Renal cortex interstitium (tissue), 15 donors: ENCODE data around the gene PASK. TPM values are rescaled to one million over a fixed set of nuclear protein-coding genes. Genes with fewer than 3 reads are reported as not detected.
A peak's percentile ranks its signal among the peaks of the same experiment; 100 is the strongest.
"Not testable (repeated sequence)": the region's sequence is repeated elsewhere in the genome, so short reads cannot be mapped to it uniquely, and the experiment has no call there.

Experiments used
- DNase-seq, 11 donors: peaks; one replicate each; pipeline ENCODE4 v3.0.0-alpha.2; 2013; ENCODE audit warnings: low read depth in 9 of 11, low spot score in 4 of 11; ENCODE audit errors: extremely low read depth in 1 of 11
- long read RNA-seq, 16 experiments: transcript quantifications; one replicate each; lab custom pipeline, GENCODE V29; 2026
- polyA plus RNA-seq, 3 donors: library from polyadenylated mRNA; unstranded; fragments of 120-200 nt; gene quantifications; one replicate each; pipeline ENCODE4 v1.2.1, GENCODE V29; 2013; ENCODE audit not compliant: insufficient read length in 3 of 3

The PASK gene
- 10 to 100 TPM; 14.4 to 28.9 (median 16.2) TPM for polyA plus RNA-seq
- long read RNA-seq, donor 1, partial matches to known transcripts, result 17 of 36 reads
- long read RNA-seq, donor 1, other reads (novel, unspliced or antisense), result 19 of 36 reads
- long read RNA-seq, donor 2, result 0 reads
- long read RNA-seq, donor 3, full-length matches to known transcripts, result 2 of 2 reads
- long read RNA-seq, donor 3, partial matches to known transcripts, result 0 of 2 reads
- long read RNA-seq, donor 3, other reads (novel, unspliced or antisense), result 0 of 2 reads
- long read RNA-seq, donor 4, full-length matches to known transcripts, result 1 of 1 reads
- long read RNA-seq, donor 4, partial matches to known transcripts, result 0 of 1 reads
- long read RNA-seq, donor 4, other reads (novel, unspliced or antisense), result 0 of 1 reads
- long read RNA-seq, donor 5, result 0 reads
- long read RNA-seq, donor 6, full-length matches to known transcripts, result 2 of 108 reads
- long read RNA-seq, donor 6, partial matches to known transcripts, result 83 of 108 reads
- long read RNA-seq, donor 6, other reads (novel, unspliced or antisense), result 23 of 108 reads
- long read RNA-seq, donor 7, result 0 reads
- long read RNA-seq, donor 8, partial matches to known transcripts, result 164 of 210 reads
- long read RNA-seq, donor 8, other reads (novel, unspliced or antisense), result 46 of 210 reads
- long read RNA-seq, donor 9, result 0 reads
- long read RNA-seq, donor 10, partial matches to known transcripts, result 0 of 1 reads
- long read RNA-seq, donor 10, other reads (novel, unspliced or antisense), result 0 of 1 reads
- long read RNA-seq, donor 11, result 0 reads
- long read RNA-seq, donor 12, result 0 reads
- long read RNA-seq, donor 13, full-length matches to known transcripts, result 1 of 1 reads
- long read RNA-seq, donor 13, partial matches to known transcripts, result 0 of 1 reads
- long read RNA-seq, donor 13, other reads (novel, unspliced or antisense), result 0 of 1 reads
- long read RNA-seq, donor 14, full-length matches to known transcripts, result 1 of 1 reads
- long read RNA-seq, donor 14, partial matches to known transcripts, result 0 of 1 reads
- long read RNA-seq, donor 14, other reads (novel, unspliced or antisense), result 0 of 1 reads
- long read RNA-seq, donor 15, result 0 reads
- long read RNA-seq, donor 16, full-length matches to known transcripts, result 2 of 320 reads
- long read RNA-seq, donor 16, partial matches to known transcripts, result 227 of 320 reads
- long read RNA-seq, donor 16, other reads (novel, unspliced or antisense), result 91 of 320 reads

- DNase-seq, result peak; percentile 79 to 95 (median 90)
Observed at GRCh38 chr2:241148891-241149674, at the start of gene PASK. Gene PASK, minus strand, starts transcription at chr2:241149472. Its CDS starts 6,440 bp downstream, at chr2:241143032.

DNA sequence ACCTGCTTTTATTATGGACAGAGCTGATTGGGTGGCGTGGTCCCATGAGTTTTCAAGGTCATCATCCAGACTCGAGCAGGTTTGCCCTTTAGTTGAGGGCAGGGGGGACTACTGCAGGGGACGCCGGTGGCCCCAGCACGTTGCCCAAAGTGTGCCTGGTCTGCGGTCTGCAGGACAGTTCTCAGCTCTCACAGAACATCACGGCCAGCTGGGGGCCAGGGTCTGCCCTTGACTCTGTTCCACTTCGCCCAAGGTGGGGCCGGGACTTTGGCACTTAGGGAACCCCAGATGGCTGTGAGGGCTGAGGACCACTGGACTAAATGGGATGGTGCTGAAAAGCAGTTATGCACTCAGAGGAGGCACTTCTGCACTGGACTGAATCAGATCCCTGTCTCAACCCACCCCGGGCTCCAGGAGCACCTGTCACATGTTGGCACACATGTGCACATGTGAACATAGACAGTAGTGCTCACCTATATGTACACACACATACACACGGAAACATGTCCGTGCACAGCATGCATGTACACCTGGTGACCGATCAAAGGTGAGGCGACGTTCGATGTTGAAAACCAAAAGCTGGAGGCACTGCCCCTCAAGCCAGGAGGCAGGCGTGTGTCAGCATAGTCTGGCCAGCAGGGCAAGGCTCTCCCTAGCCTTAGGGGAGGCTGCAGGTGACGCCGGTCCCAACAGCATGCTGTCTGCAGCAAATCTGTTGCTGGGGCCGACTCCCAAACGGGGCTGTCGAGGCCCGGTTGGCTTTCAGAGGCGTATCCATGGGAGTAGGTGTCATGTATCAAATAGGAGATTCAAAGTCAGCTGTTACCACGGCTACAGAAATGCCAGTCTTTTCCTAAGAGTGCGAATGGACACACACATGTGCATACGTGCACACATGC lies 49.4 kb upstream of the PASK start:
- DNase-seq, result no peak

- DNase-seq, result no peak
Observed at GRCh38 chr2:241197947-241198346, 48.7 kb upstream of the PASK start.

DNA sequence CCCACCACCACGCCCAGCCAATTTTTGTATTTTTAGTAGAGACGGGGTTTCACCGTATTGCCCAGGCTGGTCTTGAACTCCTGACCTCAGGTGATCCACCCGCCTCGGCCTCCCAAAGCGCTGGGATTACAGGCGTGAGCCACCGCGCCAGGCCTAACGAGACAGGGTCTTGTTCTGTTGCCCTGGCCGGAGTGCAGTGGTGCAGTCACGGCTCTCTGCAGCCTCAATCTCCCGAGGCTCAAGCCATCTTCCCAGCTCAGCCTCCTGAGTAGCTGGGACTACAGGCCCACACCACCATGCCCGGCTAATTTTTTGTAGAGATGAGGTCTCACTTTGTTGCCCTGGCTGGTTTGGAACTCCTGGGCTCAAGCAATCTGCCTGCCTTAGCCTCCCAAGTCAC lies 48.0 kb upstream of the PASK start:
- DNase-seq, result not testable (repeated sequence)

DNA sequence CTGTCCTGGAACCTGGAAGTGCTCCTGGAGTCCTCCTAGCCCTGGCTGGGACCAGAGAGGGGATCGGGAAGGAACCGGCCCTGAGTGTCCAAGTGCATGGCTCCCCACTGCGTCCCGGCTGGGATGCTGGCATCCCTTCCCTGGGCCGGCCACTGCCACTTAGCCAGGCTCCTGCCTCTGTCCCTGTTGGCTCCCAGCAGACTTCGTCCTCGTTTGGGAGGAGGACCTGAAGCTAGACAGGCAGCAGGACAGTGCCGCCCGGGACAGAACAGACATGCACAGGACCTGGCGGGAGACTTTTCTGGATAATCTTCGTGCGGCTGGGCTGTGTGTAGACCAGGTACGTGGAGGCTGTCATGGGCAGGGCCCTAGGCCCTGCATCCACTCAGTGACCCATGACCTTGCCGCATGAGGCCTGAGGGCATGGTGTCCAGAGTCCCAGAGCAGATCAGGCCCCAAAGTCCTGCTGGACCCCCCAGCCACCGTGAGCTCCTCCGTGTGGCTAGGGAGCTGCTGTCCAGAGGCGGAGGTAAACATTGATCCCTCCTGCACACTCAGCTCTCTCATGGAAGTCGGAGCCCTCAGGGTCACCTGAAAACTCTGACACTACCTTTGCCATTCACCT lies 46.3 kb upstream of the PASK start:
- DNase-seq, result no peak

DNA sequence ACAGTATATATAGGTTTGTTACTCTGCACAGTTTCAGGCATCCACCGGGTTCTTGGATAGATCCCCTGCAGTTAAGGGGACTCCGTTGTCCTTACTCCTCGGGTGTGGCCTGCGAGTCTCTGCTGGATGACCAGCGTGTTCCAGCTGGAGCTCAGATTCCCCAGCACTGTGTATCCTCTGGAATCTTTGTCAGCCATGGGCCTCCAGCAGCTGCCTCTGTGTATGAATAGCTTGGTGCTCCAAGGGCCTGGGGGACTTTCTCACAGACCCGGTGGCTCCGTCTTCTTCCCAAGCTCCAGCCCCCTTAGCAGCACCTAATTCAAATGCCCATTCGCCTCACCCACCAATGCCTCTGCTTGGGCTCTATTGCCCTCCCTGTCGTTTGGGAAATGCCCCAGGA lies 45.5 kb upstream of the PASK start:
- DNase-seq, result no peak

DNA sequence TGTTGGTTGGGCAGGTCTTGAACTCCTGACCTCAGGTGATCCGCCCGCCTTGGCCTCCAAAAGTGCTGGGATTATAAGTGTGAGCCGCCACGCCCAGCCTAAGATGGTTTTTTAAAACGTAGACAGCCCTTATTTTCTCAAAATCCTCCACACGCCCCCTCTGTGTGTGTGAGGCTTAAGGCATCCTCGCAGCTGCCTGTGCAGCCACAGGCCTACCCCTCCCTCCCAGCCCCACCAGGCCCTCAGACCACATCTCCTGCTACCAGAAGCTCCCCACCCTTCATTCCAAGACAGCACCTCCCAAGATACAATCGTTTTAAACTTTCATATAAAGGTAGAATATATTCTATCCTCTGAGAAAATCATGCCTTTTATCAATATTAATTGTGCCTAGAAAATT lies 44.0 kb upstream of the PASK start:
- DNase-seq, result no peak

- DNase-seq, result no peak
Observed at GRCh38 chr2:241191081-241191480, 41.8 kb upstream of the PASK start.

DNA sequence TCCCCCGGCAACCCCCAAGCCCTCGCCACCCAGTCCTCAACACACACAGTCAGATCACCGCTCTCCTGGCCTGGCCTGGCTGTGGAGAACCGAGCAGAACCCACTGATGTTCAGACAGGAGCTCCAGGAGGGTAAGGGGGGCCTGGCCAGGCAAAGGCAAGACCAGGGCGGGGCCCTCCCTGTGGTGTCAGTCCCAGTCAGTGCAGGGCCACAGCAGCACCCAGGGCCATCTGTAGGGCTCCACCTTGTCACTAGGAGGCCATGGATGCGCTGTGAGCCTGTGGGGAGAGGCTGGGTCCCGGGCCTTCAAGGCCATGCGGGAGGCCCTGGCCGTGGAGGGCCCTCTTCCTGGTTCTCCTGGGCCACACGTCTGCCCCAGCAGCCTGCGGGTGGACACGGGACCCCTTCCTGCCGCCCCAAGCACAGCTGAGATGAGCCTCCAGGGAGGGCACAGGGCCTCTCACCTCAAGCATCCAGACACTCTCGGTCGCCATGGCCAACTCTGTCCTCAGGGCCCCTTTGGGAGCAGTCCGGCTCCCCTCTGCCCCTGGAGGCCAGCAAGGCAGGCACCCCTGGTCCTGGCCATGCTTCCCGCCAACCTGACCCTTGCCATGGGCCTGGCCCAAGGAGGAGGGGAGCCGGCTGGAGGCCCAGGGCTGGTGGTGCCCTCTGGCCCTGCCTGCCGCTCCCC lies 41.2 kb upstream of the PASK start:
- DNase-seq, result no peak

DNA sequence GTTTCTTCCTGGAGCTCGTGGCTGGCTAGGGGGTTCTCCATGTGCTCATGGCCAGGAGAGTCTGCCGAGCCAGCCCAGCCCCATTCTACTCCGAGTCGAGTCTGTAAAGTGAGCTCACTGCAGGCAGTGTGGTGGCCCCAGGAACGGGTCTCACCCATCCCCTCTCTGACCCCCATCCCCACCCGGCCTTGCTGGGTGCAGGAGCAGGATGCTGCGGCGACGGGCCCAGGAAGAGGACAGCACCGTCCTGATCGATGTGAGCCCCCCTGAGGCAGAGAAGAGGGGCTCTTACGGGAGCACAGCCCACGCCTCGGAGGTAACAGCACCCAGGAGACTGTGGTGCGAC lies 40.6 kb upstream of the PASK start:
- no peak for DNase-seq

DNA sequence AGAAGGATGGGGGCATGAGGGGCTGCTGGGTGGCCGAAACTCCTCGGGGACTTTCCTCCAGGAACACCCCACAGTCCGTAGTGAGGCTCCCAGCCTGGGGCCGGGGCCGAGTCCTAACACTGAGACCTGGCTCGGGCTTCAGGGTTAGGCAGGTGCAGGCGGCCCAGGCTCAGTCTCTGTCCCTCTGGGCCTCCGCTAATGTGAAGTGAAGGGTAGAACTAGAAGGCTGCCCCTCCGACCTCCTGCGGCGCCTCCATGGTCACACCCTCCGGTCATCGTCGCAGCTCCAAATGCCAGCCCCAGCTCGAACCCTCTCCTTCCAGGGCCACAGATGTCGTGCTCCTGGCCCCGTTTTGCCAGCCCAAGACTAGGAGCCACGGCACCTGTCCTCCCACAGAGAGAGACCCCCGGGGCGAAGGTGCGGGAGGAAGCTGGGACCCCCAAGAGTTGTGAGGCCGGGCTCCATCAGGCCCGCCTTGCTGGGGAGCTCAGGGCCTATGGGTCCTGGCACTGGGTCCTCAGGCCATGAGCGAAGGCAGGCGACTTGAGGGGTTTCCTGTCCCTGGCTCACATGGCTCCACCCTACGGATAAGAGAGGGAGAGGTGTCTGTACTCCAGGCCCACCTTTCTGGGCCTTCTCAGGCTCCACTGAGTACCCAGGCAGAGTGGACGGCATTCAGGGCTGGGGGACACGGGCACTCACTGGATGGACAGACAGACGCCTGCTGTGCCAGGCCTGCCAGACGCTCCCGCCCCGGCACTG lies 40.0 kb upstream of the PASK start:
- no peak for DNase-seq

GRCh38 chr2:241188361-241189092 lies 39.3 kb upstream of the PASK start, which contains the start of gene ANO7:
Gene ANO7, plus strand, starts transcription at chr2:241188677. Its CDS starts 1,387 bp downstream, at chr2:241190064.
- no peak for DNase-seq

DNA sequence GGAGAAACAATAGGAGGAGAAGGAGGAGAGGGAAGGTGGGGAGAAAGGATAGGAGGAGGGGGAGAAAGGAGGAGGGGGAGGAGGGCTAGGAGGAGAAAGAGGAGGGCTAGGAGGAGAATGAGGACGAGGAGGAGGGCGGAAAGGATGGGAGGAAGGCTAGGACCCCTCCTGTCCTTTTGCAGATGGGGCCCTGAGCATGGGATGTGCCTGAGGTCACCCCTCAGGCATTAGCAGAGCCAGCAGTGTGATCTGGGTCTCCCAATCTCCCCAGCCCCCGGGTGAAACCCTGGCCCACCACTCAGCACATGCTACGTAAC lies 38.6 kb upstream of the PASK start:
- DNase-seq, result no peak

DNA sequence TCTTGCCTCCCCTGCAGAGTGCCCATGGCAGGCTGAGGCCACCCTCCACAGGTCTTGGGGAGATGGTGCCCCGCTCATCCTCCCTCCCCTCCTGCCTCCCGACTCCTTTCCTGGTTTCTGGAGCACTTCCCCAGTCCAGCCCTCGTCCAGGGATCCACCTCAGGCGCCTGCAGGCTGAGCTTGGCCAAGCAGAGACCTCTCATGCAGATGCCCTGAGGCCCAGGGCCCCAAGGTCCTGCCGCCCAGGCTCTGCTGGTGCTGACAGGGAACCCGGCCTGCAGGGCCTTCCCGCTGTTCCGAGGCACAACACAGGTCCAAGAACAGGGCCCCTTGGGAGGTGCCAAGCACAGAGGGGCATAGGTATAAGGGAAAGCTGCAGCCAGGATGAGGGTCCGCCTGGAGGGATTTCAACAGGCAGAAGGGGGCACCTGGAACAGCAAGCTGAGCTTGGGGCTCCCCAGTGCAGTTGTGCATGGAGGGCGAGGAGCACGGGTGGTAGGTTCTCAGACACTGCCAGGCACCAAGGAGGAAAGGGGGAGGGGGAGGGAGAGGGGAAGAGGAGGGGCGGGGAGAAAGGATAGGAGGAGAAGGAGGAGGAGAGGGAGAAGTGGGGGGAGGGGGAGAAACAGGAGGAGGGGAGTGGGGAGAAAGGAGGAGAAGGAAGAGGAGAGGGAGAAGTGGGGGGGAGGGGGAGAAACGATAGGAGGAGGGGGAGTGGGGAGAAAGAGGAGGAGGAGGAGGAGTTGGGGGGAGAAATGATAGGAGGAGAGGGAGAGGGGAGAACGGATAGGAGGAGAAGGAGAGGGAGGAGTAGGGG lies 38.0 kb upstream of the PASK start:
- no peak for DNase-seq

GRCh38 chr2:241185961-241186360 lies 36.7 kb upstream of the PASK start:
- no peak for DNase-seq
